HG02840 (cell line): ENCODE results near the gene SMIM27.
"Not testable (repeated sequence)": the region's sequence is repeated elsewhere in the genome, so short reads cannot be mapped to it uniquely, and the experiment has no call there.

ENCODE experiments used
- ATAC-seq: cut with Tn5 transposase; IDR thresholded peaks from one replicate; pipeline ENCODE4 v1.9.1; 2021; ENCODE audit warnings: mild to moderate bottlenecking, moderate library complexity, moderate number of reproducible peaks; ENCODE audit not compliant: unreplicated experiment, low FRiP score

Gene SMIM27

DNA sequence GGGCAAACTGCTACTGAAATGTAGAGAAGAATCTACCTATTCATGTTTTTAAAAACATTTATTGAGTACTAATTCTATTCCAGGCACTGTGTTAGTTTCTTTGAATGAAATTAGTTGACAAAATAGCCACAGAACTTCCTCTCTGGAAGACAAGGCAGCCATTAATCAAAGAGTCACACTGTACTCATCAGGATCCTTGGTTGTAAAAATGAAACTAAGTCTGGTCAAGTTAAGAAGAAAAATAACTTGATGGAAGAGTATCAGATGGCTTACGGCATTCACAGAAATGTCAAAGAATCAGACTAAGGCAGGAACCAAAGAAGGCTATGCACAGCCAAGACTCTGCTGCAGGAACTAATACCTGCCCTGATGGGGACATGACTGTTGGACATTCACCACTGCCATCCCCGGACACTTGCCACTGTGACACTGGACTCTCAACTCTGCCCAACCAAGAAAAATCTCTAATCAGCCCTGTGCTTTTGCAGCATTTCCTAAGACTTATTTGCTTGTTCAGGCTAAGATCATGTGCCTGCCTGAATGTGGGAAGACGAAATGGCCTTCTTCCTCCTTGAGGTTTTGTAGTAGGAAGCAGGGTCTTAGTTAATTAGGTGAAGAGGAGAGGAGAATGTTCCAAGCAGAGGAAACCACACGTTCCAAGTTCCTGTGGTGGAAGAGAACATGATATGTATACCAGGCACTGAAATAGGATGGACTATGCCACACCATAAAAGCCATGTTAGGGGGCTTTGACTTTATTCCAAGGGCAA lies 44.2 kb downstream of the SMIM27 start:
- ATAC-seq, result no peak

GRCh38 chr9:32596936-32597335 lies 44.8 kb downstream of the SMIM27 start:
- no peak for ATAC-seq

DNA sequence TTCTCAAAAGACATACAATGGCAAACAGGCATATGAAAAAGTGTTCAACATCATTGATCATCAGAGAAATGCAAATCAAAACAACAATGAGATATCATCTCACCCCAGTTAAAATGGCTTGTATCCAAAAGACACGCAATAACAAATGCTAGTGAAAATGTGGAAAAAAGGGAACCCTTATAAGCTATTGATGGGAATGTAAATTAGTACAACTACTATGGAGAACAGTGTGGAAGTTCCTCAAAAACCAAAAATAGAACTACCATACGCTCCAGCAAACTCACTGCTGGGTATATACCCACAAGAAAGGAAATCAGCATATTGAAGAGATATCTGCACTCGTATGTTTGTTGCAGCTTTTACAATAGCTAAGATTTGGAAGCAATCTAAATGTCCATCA lies 46.9 kb downstream of the SMIM27 start:
- not testable (repeated sequence) for ATAC-seq
